ENCODE measurements around the gene MYOG.

GRCh38 chr1:203112475-203112874, 26.7 kb upstream of the MYOG start:
- TF ChIP-seq CTCF (conservative IDR thresholded peaks at IDR 0.05) (no peak), ZFX (IDR thresholded peaks at IDR 0.05) (no peak)
